Chondrocyte (in vitro differentiated cells): ENCODE measurements around the gene SCCPDH. TPM values are rescaled to one million over a fixed set of nuclear protein-coding genes. Genes with fewer than 3 reads are reported as not detected.

Experiments
- DNase-seq: peaks from one replicate; pipeline ENCODE4 v3.0.0; 2021; ENCODE audit warnings: mixed read lengths, low spot score
- H3K27ac Mint-ChIP-seq: one replicate; pipeline ENCODE4 v1.8.0; 2021; ENCODE audit warnings: mild to moderate bottlenecking, moderate library complexity, mixed read lengths; ENCODE audit not compliant: unreplicated experiment
- H3K27me3 Mint-ChIP-seq: 2 replicates; pipeline ENCODE4 v1.8.0; 2021; ENCODE audit warnings: low read depth, mixed read lengths
- H3K36me3 Mint-ChIP-seq: 2 replicates; pipeline ENCODE4 v1.8.0; 2021; ENCODE audit warnings: low read depth, mixed read lengths
- H3K4me1 Mint-ChIP-seq: 2 replicates; pipeline ENCODE4 v1.8.0; 2021; ENCODE audit warnings: low read depth, mild to moderate bottlenecking, mixed read lengths
- H3K4me3 Mint-ChIP-seq: one replicate; pipeline ENCODE4 v1.8.0; 2021; ENCODE audit warnings: mild to moderate bottlenecking, moderate library complexity, mixed read lengths; ENCODE audit not compliant: unreplicated experiment
- H3K9me3 Mint-ChIP-seq: 2 replicates; pipeline ENCODE4 v1.8.0; 2021; ENCODE audit warnings: low read depth, mixed read lengths
- total RNA-seq: library from RNA; stranded (reverse); gene quantifications from 3 replicates; pipeline ENCODE4 v1.2.1, GENCODE V29; 2021
- TF ChIP-seq, protein P1 (sequence below): fragments of 200-600 bp; sonication (generic); IDR thresholded peaks from 2 replicates; pipeline ENCODE4 v1.5.0; 2021; ENCODE audit warnings: antibody characterized with exemption, mild to moderate bottlenecking, moderate library complexity

Gene SCCPDH
- total RNA-seq, 1 donor from 2014 or later = 33.5 TPM

DNA sequence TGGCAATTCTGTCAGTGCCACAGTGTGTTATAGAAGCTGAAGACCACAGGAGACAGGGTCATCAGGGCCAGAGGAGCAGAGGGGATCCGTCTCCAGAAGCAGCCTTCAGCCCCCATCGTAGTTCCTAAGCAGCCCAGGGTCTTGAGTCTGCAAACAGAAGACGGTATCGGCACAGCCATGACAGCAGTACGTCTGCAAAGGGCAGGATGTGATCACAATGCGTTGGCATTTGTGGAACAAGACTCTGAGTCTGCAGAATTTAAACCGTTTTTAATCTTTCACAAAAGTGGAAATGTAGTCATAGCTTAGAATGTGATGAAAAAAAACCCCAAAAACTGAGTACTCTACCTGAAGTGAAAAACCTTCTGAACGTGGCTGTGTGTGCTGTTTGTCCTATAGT is 44.0 kb upstream of the SCCPDH start:
- TF ChIP-seq, protein P1, sequence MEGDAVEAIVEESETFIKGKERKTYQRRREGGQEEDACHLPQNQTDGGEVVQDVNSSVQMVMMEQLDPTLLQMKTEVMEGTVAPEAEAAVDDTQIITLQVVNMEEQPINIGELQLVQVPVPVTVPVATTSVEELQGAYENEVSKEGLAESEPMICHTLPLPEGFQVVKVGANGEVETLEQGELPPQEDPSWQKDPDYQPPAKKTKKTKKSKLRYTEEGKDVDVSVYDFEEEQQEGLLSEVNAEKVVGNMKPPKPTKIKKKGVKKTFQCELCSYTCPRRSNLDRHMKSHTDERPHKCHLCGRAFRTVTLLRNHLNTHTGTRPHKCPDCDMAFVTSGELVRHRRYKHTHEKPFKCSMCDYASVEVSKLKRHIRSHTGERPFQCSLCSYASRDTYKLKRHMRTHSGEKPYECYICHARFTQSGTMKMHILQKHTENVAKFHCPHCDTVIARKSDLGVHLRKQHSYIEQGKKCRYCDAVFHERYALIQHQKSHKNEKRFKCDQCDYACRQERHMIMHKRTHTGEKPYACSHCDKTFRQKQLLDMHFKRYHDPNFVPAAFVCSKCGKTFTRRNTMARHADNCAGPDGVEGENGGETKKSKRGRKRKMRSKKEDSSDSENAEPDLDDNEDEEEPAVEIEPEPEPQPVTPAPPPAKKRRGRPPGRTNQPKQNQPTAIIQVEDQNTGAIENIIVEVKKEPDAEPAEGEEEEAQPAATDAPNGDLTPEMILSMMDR = no peak
- Mint-ChIP-seq H3K9me3 (peaks cover 1% of the 10 kb centered on the region), H3K27me3 (no peaks in the 10 kb centered on the region), H3K27ac (peak overlapping the region; percentile 41), H3K36me3 (peaks cover 1% of the 10 kb centered on the region), H3K4me3 (no peak overlapping the region), H3K4me1 (peaks cover 33% of the 10 kb centered on the region)
- no peak for DNase-seq

DNA sequence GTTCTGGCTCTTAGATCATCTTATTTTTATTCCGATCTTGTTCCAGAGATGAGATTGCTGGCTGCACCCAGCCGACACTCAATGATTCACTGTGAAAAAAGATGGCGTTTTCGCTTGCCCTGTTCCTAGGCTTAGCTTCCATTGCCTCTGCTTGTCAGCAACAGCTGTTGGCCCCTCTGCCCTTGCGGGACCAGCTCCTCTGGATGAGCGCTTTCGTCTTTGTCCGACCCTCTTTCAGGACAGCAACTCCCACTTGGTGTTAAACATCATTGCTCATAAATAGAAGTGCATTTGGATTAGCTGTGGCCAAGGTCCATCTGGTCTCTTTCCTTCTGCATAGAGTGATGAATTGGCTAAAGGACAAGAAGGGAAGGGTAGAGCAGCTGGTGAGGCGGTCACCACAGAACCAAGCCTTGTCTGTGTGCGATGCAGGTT is 43.5 kb upstream of the SCCPDH start:
- no peaks in the 10 kb centered on the region for H3K36me3 Mint-ChIP-seq

DNA sequence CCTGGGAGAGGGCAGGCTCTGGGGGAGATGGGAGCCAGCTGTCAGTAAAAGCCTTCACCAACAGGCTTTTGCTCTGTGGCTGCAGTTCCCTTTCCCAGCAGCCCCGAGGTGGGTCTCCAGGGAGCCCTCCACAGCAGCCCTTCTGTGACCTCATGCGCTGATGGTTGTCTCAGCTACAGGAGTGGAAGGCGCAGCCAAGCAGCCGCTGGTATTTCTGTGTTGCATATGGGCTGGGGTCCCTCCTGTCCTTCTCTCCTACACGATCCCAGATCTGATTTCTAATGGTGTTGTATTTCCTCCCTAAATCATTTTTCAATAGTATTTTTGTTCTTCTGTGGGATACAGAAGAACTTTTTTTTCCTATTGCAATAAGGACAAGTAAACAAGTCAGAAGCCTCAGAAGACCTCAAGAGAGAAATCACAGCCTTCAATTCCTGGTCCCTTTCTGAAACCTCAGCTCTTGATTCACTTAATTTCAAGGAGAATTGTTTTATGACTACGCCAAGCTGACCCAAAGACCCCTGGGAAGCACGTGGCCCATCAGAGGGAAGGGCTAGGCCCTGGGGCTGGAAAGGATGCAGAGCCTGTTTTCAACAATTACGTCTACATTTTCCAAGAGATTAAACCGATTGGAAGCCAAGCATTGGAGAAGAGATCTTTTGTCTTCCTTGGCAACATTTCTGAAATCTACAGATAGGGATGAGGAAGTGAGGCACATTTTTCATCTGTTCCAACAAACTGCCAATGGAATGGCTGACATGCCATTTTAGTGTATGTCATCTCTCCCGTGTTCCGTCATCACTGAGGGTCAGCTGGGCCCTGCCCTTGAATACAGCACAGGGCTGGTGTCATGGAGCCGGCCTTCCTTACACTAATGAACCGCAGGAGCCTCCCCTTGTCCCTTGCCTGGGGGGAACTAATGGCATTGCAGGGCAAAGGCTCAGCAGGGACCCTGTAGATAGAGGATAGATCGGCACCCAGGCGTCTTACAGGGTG is 42.0 kb upstream of the SCCPDH start:
- no peaks in the 10 kb centered on the region for H3K36me3 Mint-ChIP-seq
- no peak overlapping the region for H3K4me3 Mint-ChIP-seq
- H3K9me3 Mint-ChIP-seq = no peaks in the 10 kb centered on the region
- peak overlapping the region; percentile 61 for H3K27ac Mint-ChIP-seq
- H3K27me3 Mint-ChIP-seq = no peaks in the 10 kb centered on the region
- TF ChIP-seq, protein P1 = no peak
- peaks cover 33% of the 10 kb centered on the region for H3K4me1 Mint-ChIP-seq
- DNase-seq = no peak

More for the DNA sequence above, 43.5 kb upstream of the SCCPDH start:
- Mint-ChIP-seq H3K27ac (peak overlapping the region; percentile 6), H3K4me1 (peaks cover 33% of the 10 kb centered on the region), H3K27me3 (no peaks in the 10 kb centered on the region), H3K4me3 (no peak overlapping the region), H3K9me3 (no peaks in the 10 kb centered on the region)
- TF ChIP-seq, protein P1 = no peak
- no peak for DNase-seq

DNA sequence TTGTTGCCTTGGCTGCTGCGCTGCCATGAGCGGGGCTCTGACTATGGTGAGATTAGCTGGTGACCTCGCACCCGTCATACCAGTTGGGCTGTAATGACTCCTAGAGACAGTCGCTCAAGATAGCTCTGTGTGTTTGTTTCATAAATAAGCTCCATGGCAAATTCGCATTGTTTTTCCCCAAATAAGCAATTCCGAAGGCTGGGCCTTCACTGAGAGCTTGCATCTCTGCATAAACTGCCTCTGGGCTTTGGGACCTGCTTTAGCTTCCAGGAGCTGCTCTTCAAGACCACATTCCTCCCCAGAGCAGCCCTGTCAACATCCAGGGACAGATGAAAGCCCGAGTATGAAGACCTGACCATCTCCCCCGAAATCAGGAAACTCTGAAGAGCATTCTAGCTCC is 40.7 kb upstream of the SCCPDH start:
- DNase-seq = no peak
- Mint-ChIP-seq H3K9me3 (no peaks in the 10 kb centered on the region), H3K4me1 (peaks cover 28% of the 10 kb centered on the region), H3K4me3 (no peak overlapping the region), H3K27ac (no peak overlapping the region), H3K27me3 (no peaks in the 10 kb centered on the region), H3K36me3 (no peaks in the 10 kb centered on the region)
- TF ChIP-seq, protein P1 = no peak

DNA sequence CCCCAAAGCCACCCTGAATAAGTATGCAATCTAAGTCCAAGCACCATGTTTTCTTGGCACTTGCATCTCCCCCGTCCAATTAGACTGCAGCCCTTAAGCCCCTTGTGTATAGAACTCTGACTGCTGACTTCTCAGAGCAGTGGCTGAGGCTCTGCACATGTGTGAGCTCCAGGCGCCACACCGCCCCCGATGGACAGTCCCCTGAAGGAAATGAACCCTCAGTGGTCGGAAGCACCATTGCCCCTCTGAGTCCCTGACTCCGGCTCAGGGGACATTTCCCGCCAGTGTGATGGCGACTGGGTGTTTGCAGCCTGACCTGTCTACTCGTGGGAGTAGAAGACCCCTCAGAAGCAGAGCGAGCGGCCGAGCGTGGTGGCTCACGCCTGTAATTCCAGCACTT is 37.2 kb upstream of the SCCPDH start:
- H3K4me3 Mint-ChIP-seq = no peak overlapping the region
- TF ChIP-seq, protein P1 = no peak

More for the DNA sequence above, 37.2 kb upstream of the SCCPDH start:
- Mint-ChIP-seq H3K36me3 (no peaks in the 10 kb centered on the region), H3K9me3 (no peaks in the 10 kb centered on the region), H3K4me1 (peaks cover 15% of the 10 kb centered on the region), H3K27ac (no peak overlapping the region), H3K27me3 (no peaks in the 10 kb centered on the region)
- DNase-seq = no peak
